Breast epithelium (tissue), 4 donors: ENCODE data around the gene CT45A10. TPM values are rescaled to one million over a fixed set of nuclear protein-coding genes. Genes with fewer than 3 reads are reported as not detected.
"Not testable (repeated sequence)": the region's sequence is repeated elsewhere in the genome, so short reads cannot be mapped to it uniquely, and the experiment has no call there.

ENCODE experiments used
- DNase-seq, 2 donors: peaks; one replicate each; pipeline ENCODE4 v3.0.0-alpha.2; 2019; ENCODE audit warnings: low spot score in 2 of 2
- H3K27ac ChIP-seq, 2 donors: fragments of 200-600 bp; sonication (generic) in 1 of 2; one replicate each; pipeline ENCODE4 v1.5.1; 2016 to 2019; ENCODE audit warnings: mild to moderate bottlenecking in 1 of 2
- H3K27me3 ChIP-seq, 2 donors: fragments of 200-600 bp; sonication (generic) in 1 of 2; one replicate each; pipeline versions ENCODE4 v1.5.1 to v1.6.0; 2017 to 2019; ENCODE audit warnings: control low read depth in 1 of 2, mild to moderate bottlenecking in 1 of 2
- H3K36me3 ChIP-seq: fragments of 200-600 bp; one replicate; pipeline ENCODE4 v1.5.1; 2019
- H3K4me1 ChIP-seq, 2 donors: fragments of 200-600 bp; sonication (generic); one replicate each; pipeline ENCODE4 v1.5.1; 2016 to 2019; ENCODE audit warnings: control low read depth in 1 of 2
- H3K4me3 ChIP-seq, 3 donors: fragments of 200-600 bp; sonication (generic); 1 replicate in 2 of 3; 2 replicates in 1 of 3; pipeline ENCODE4 v1.5.1; 2016 to 2019; ENCODE audit warnings: mild to moderate bottlenecking in 3 of 3, moderate library complexity in 2 of 3
- H3K9me3 ChIP-seq, 2 donors: fragments of 200-600 bp; sonication (generic) in 1 of 2; one replicate each; pipeline ENCODE4 v1.5.1; 2016 to 2019; ENCODE audit warnings: control low read depth in 1 of 2
- CTCF ChIP-seq, 3 donors: fragments of 450-650 bp; IDR thresholded peaks; one replicate each; pipeline ENCODE4 v1.5.1; 2016 to 2017; ENCODE audit warnings: antibody characterized with exemption in 3 of 3, mild to moderate bottlenecking in 3 of 3, moderate library complexity in 3 of 3
- POLR2A ChIP-seq: fragments of 450-650 bp; IDR thresholded peaks from one replicate; pipeline ENCODE4 v1.6.1; 2016; ENCODE audit warnings: antibody characterized with exemption, mild to moderate bottlenecking, moderate library complexity
- POLR2AphosphoS5 ChIP-seq, 3 donors: sonication (generic); formaldehyde crosslinking; IDR thresholded peaks; one replicate each; pipeline ENCODE4 v1.6.1; 2017; ENCODE audit warnings: antibody characterized with exemption in 3 of 3
- intact Hi-C: fragments of 100-400 bp; cut with DNase I; formaldehyde crosslinking; loops from one replicate; pipeline ENCODE4 v1.15.1; 2023; ENCODE audit warnings: low total_unique reads
- total RNA-seq, 3 donors: library from RNA; depleted of rRNA; stranded (reverse); fragments of >200 nt; gene quantifications; one replicate each; pipeline ENCODE4 v1.1.0, GENCODE V29; 2016

The CT45A10 gene
- total RNA-seq, 3 donors from 2014 or later: not detected

GRCh38 chrX:135910251-135910650, 17.0 kb upstream of the CT45A10 start:
- TF ChIP-seq POLR2A (no peak), POLR2AphosphoS5 (IDR thresholded peaks at IDR 0.05) (no peak), CTCF (IDR thresholded peaks at IDR 0.05) (no peak)

GRCh38 chrX:135892781-135893180, 463 bp downstream of the CT45A10 start:
- Histone ChIP-seq H3K4me3 (no peak overlapping the region), H3K9me3 (no peaks in the 10 kb centered on the region), H3K27ac (no peak overlapping the region), H3K27me3 (peaks cover 0 to 20% of the 10 kb centered on the region in 2 donors), H3K36me3 (no peaks in the 10 kb centered on the region), H3K4me1 (no peaks in the 10 kb centered on the region)
- intact Hi-C loops: no loop called here
- TF ChIP-seq POLR2A (no peak), POLR2AphosphoS5 (IDR thresholded peaks at IDR 0.05) (no peak), CTCF (IDR thresholded peaks at IDR 0.05) (no peak)
- no peak for DNase-seq

More at GRCh38 chrX:135910251-135910650, 17.0 kb upstream of the CT45A10 start:
- Histone ChIP-seq H3K9me3 (no peaks in the 10 kb centered on the region), H3K27ac (no peak overlapping the region), H3K36me3 (no peaks in the 10 kb centered on the region), H3K4me3 (no peak overlapping the region), H3K27me3 (peaks cover 0 to 58% of the 10 kb centered on the region in 2 donors), H3K4me1 (no peaks in the 10 kb centered on the region)
- intact Hi-C loops: no loop called here
- no peak for DNase-seq

- no peak overlapping the region for H3K27ac ChIP-seq
- H3K36me3 ChIP-seq: no peaks in the 10 kb centered on the region
- H3K4me1 ChIP-seq: no peaks in the 10 kb centered on the region
- peaks cover 0 to 16% of the 10 kb centered on the region in 2 donors for H3K27me3 ChIP-seq
- intact Hi-C loops: no loop called here
- TF ChIP-seq POLR2A: no peak
- no peak for TF ChIP-seq CTCF (IDR thresholded peaks at IDR 0.05)
- no peak for TF ChIP-seq POLR2AphosphoS5 (IDR thresholded peaks at IDR 0.05)
- H3K4me3 ChIP-seq: no peak overlapping the region
- H3K9me3 ChIP-seq: no peaks in the 10 kb centered on the region
- DNase-seq: no peak
Observed at GRCh38 chrX:135890087-135890585, 3.1 kb downstream of the CT45A10 start.

GRCh38 chrX:135888976-135889375, 4.3 kb downstream of the CT45A10 start:
- intact Hi-C loops, DNase-seq, H3K4me1 ChIP-seq: not testable (repeated sequence)

GRCh38 chrX:135888230-135888629, 5.0 kb downstream of the CT45A10 start:
- H3K9me3 ChIP-seq, H3K4me3 ChIP-seq, DNase-seq, intact Hi-C loops, H3K4me1 ChIP-seq, H3K36me3 ChIP-seq, H3K27ac ChIP-seq: not testable (repeated sequence)
- H3K27me3 ChIP-seq: peaks cover 0 to 16% of the 10 kb centered on the region in 2 donors

More at GRCh38 chrX:135888976-135889375, 4.3 kb downstream of the CT45A10 start:
- H3K27me3 ChIP-seq: peaks cover 0 to 16% of the 10 kb centered on the region in 2 donors
- H3K4me3 ChIP-seq, H3K9me3 ChIP-seq, H3K36me3 ChIP-seq, H3K27ac ChIP-seq: not testable (repeated sequence)

GRCh38 chrX:135882741-135883140, 10.5 kb downstream of the CT45A10 start:
- H3K27me3 ChIP-seq, H3K36me3 ChIP-seq, H3K27ac ChIP-seq, H3K9me3 ChIP-seq, H3K4me3 ChIP-seq, H3K4me1 ChIP-seq, intact Hi-C loops, DNase-seq: not testable (repeated sequence)

- DNase-seq, H3K27me3 ChIP-seq, H3K4me1 ChIP-seq, intact Hi-C loops, H3K36me3 ChIP-seq, H3K9me3 ChIP-seq, H3K4me3 ChIP-seq, H3K27ac ChIP-seq: not testable (repeated sequence)
Observed at GRCh38 chrX:135871712-135872111, 21.5 kb downstream of the CT45A10 start, which contains the start of gene CT45A9. Gene CT45A9, minus strand, starts transcription at chrX:135871812. Its CDS starts 3,751 bp downstream, at chrX:135868061.

GRCh38 chrX:135854438-135854837, 38.8 kb downstream of the CT45A10 start, which contains the start of gene CT45A8:
Gene CT45A8, minus strand, starts transcription at chrX:135854538. Its CDS starts 3,755 bp downstream, at chrX:135850783.
- intact Hi-C loops, DNase-seq, H3K27ac ChIP-seq, H3K4me3 ChIP-seq, H3K36me3 ChIP-seq, H3K27me3 ChIP-seq, H3K9me3 ChIP-seq, H3K4me1 ChIP-seq: not testable (repeated sequence)

GRCh38 chrX:135837180-135837579, 56.1 kb downstream of the CT45A10 start, which contains the start of gene CT45A7:
Gene CT45A7, minus strand, starts transcription at chrX:135837280. Its CDS starts 3,747 bp downstream, at chrX:135833533.
- H3K36me3 ChIP-seq, intact Hi-C loops, DNase-seq, H3K4me1 ChIP-seq, H3K27me3 ChIP-seq, H3K9me3 ChIP-seq, H3K27ac ChIP-seq, H3K4me3 ChIP-seq: not testable (repeated sequence)
